ENCODE data around the gene UTS2R. TPM values are rescaled to one million over a fixed set of nuclear protein-coding genes. Genes with fewer than 3 reads are reported as not detected.

Gene UTS2R
- total and polyA plus RNA-seq, 2 of the 4 experiments (the other 2 are of a cell fraction) = not detected

DNA sequence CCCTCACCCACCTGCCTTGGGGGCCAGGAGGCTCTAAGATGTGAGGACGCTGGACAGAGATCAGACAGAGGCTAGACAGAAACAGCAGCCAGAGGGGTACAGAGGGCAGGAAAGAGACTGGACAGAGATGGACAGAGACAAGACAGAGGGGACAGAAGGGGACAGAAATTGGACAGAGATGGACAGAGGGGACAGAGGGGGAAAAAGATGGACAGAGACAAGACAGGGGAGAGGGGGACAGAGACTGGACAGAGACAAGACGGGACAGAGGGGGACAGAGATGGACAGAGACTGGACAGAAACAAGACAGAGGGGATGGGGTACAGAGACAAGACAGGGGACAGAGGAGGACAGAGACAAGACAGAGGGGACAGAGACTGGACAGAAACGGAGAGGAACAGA is 16.1 kb downstream of the UTS2R start:
- BruUV-seq (replicated peaks) = no TSS peak
- Histone ChIP-seq H3K4me2 (ENCODE audit: low read depth, low read length) (no peak overlapping the region), H3K9me3 (ENCODE audit: control insufficient read depth, insufficient read depth, low read length) (no peaks in the 10 kb centered on the region), H4K20me1 (ENCODE audit: insufficient read depth, low read length) (no peaks in the 10 kb centered on the region), H3K4me1 (ENCODE audit: control insufficient read depth, insufficient read depth, low read length) (peaks cover 2% of the 10 kb centered on the region), H3K4ac (ENCODE audit: low read depth, low read length) (no peak overlapping the region), H3K23ac (ENCODE audit: low read depth, low read length) (no peak overlapping the region), H2AK5ac (ENCODE audit: low read depth, low read length) (no peak overlapping the region), H3K4me3 (ENCODE audit: insufficient read depth, low read depth, low read length) (no peak overlapping the region), H4K8ac (ENCODE audit: low read depth in 2 of 2, low read length in 2 of 2) (no peak overlapping the region), H3K56ac (ENCODE audit: extremely low read depth, insufficient read depth, low read length) (no peak overlapping the region), H4K91ac (ENCODE audit: insufficient read depth, low read depth, low read length) (no peak overlapping the region), H2BK15ac (ENCODE audit: low read depth, low read length) (no peak overlapping the region), H3K18ac (ENCODE audit: low read depth, low read length) (no peak overlapping the region), H2BK20ac (ENCODE audit: low read depth, low read length) (no peak overlapping the region), H2BK5ac (ENCODE audit: low read depth, low read length, poor library complexity, severe bottlenecking) (no peak overlapping the region), H2BK120ac (ENCODE audit: low read depth, low read length) (no peak overlapping the region), H2AFZ (replicated peaks; ENCODE audit: low read length, poor library complexity) (no peak overlapping the region), H2AK9ac (replicated peaks; ENCODE audit: low read depth, low read length, poor library complexity) (no peak overlapping the region), H3K36me3 (ENCODE audit: control insufficient read depth, insufficient read depth, low read length) (peaks cover 8% of the 10 kb centered on the region; the same call in 1 of the 2 replicates), H3K9me1 (ENCODE audit: insufficient read depth, low read length) (no peaks in the 10 kb centered on the region), H3K27ac (ENCODE audit: insufficient read depth, low read length) (no peak overlapping the region), H3K14ac (replicated peaks; ENCODE audit: low read depth, low read length) (no peak overlapping the region), H3K27me3 (ENCODE audit: control insufficient read depth, insufficient read depth, low read length) (peaks cover 31% of the 10 kb centered on the region), H4K5ac (ENCODE audit: low read depth, low read length) (no peak overlapping the region), H3K9ac (ENCODE audit: low read depth, low read length) (no peak overlapping the region), H3K79me1 (ENCODE audit: low read depth in 1 of 2, low read length in 2 of 2) (no peaks in the 10 kb centered on the region)
- DNase-seq (no peak), ATAC-seq (ENCODE audit: low read depth) (no peak)
- dilution Hi-C loops (cut with HindIII; ENCODE audit: low sequenced_read_pairs, unreplicated experiment) = no loop called here
- in situ Hi-C loops (cut with MboI; ENCODE audit: low sequenced_read_pairs) = no loop called here
- intact Hi-C loops (cut with micrococcal nuclease) = no loop called here
- WGBS, 2 experiments (ENCODE audit: extremely low coverage in 2 of 2, insufficient read length in 1 of 2) = 69% methylated on average over 3 of the region's 3 CpGs; no CpG with 5 or more reads in 1 of the 2 experiments
- TF ChIP-seq RCOR1 (IDR thresholded peaks at IDR 0.05; ENCODE audit: insufficient replicate concordance, low read length) = no peak
- no peak for TF ChIP-seq POLR2A (IDR thresholded peaks at IDR 0.05; ENCODE audit: low read depth, low read length)
- TF ChIP-seq, protein P1, sequence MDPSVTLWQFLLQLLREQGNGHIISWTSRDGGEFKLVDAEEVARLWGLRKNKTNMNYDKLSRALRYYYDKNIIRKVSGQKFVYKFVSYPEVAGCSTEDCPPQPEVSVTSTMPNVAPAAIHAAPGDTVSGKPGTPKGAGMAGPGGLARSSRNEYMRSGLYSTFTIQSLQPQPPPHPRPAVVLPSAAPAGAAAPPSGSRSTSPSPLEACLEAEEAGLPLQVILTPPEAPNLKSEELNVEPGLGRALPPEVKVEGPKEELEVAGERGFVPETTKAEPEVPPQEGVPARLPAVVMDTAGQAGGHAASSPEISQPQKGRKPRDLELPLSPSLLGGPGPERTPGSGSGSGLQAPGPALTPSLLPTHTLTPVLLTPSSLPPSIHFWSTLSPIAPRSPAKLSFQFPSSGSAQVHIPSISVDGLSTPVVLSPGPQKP (IDR thresholded peaks at IDR 0.05; ENCODE audit: borderline replicate concordance, low read depth, low read length) = no peak
- no peak for TF ChIP-seq FOS (IDR thresholded peaks at IDR 0.05; ENCODE audit: low read depth, low read length)
- no peak for TF ChIP-seq MAZ (IDR thresholded peaks at IDR 0.05; ENCODE audit: borderline replicate concordance, low read depth, low read length)
- TF ChIP-seq RFX5 (IDR thresholded peaks at IDR 0.05; ENCODE audit: low read depth, low read length) = no peak
- no peak for TF ChIP-seq RAD21 (IDR thresholded peaks at IDR 0.05; ENCODE audit: low read length)
- TF ChIP-seq CEBPB (IDR thresholded peaks at IDR 0.05; ENCODE audit: low read depth, low read length) = no peak
- TF ChIP-seq, protein P2, sequence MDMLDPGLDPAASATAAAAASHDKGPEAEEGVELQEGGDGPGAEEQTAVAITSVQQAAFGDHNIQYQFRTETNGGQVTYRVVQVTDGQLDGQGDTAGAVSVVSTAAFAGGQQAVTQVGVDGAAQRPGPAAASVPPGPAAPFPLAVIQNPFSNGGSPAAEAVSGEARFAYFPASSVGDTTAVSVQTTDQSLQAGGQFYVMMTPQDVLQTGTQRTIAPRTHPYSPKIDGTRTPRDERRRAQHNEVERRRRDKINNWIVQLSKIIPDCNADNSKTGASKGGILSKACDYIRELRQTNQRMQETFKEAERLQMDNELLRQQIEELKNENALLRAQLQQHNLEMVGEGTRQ (IDR thresholded peaks at IDR 0.05; ENCODE audit: low read depth, low read length) = no peak
- no peak for TF ChIP-seq NFE2L2 (IDR thresholded peaks at IDR 0.05; ENCODE audit: low read depth, low read length)
- no peak for TF ChIP-seq CHD1 (IDR thresholded peaks at IDR 0.05; ENCODE audit: low read depth, low read length)
- CTCF ChIA-PET = no interaction called here
- POLR2A ChIA-PET (ENCODE audit: unreplicated experiment) = no interaction called here

Measured in IMR-90 (cell line).